HepG2 (cell line): ENCODE results near the gene PTTG1. TPM values are rescaled to one million over a fixed set of nuclear protein-coding genes. Genes with fewer than 3 reads are reported as not detected.

ENCODE experiments used
- FOXC1 ChIP-seq: sonication (generic); formaldehyde crosslinking; IDR thresholded peaks from 2 replicates; pipeline ENCODE4 v1.8.0; 2022; ENCODE audit warnings: mild to moderate bottlenecking, missing genetic modification reagents, borderline replicate concordance
- FOXO1 ChIP-seq: sonication (generic); formaldehyde crosslinking; IDR thresholded peaks from 2 replicates; pipeline ENCODE4 v1.4.0; 2020; ENCODE audit warnings: missing genetic modification reagents
- HNRNPUL1 ChIP-seq: fragments of 200-400 bp; formaldehyde crosslinking; IDR thresholded peaks from 2 replicates; pipeline ENCODE4 v1.6.1; 2017; ENCODE audit warnings: low read depth, mild to moderate bottlenecking, low read length, moderate library complexity
- PAF1 ChIP-seq: IDR thresholded peaks from 2 replicates; pipeline ENCODE4 v1.6.1; 2016; ENCODE audit warnings: missing genetic modification reagents, missing compliant biosample characterization
- SRSF4 ChIP-seq: fragments of 200-400 bp; formaldehyde crosslinking; IDR thresholded peaks from one replicate; pipeline ENCODE4 v1.6.1; 2018; ENCODE audit warnings: mild to moderate bottlenecking, low read depth, low read length, moderate library complexity; ENCODE audit not compliant: poor library complexity, severe bottlenecking
- ZBTB38 ChIP-seq: sonication (generic); formaldehyde crosslinking; IDR thresholded peaks from 2 replicates; pipeline ENCODE4 v1.5.1; 2020; ENCODE audit warnings: mild to moderate bottlenecking, missing genetic modification reagents
- ZNF180 ChIP-seq: sonication (generic); formaldehyde crosslinking; IDR thresholded peaks from 2 replicates; pipeline ENCODE4 v1.4.0; 2020; ENCODE audit warnings: low read depth, missing genetic modification reagents, borderline replicate concordance
- ZNF225 ChIP-seq: sonication (generic); formaldehyde crosslinking; IDR thresholded peaks from 2 replicates; pipeline ENCODE4 v1.4.0; 2020; ENCODE audit warnings: mild to moderate bottlenecking, missing genetic modification reagents
- ZNF282 ChIP-seq: fragments of 450-650 bp; IDR thresholded peaks from 2 replicates; pipeline ENCODE4 v1.6.1; 2018; ENCODE audit not compliant: partially characterized antibody
- ZNF562 ChIP-seq: sonication (generic); formaldehyde crosslinking; IDR thresholded peaks from 2 replicates; pipeline ENCODE4 v1.8.0; 2022; ENCODE audit warnings: missing genetic modification reagents, borderline replicate concordance
- ZNF589 ChIP-seq: sonication (generic); formaldehyde crosslinking; conservative IDR thresholded peaks from 2 replicates; pipeline ENCODE4 v1.8.0; 2022; ENCODE audit warnings: mild to moderate bottlenecking, moderate library complexity, missing genetic modification reagents
- ZNF619 ChIP-seq: sonication (generic); formaldehyde crosslinking; IDR thresholded peaks from 2 replicates; pipeline ENCODE4 v1.4.0; 2020; ENCODE audit warnings: mild to moderate bottlenecking, missing genetic modification reagents
- ZNF737 ChIP-seq: sonication (generic); formaldehyde crosslinking; IDR thresholded peaks from 2 replicates; pipeline ENCODE4 v1.5.0; 2020; ENCODE audit warnings: missing genetic modification reagents, mild to moderate bottlenecking, borderline replicate concordance
- polyA plus RNA-seq, 8 experiments: library from polyadenylated mRNA; depleted of rRNA in 3 of 8; stranded (reverse) in 7 of 8; unstranded in 1 of 8; fragments of >200 nt; fragmentation: Illumina TruSeq in 4 of 8; extraction: Trizol in 4 of 8; gene quantifications; 2 replicates each; pipeline versions ENCODE4 v1.2.1 to v1.2.3, GENCODE V29; 2011 to 2016; ENCODE audit warnings: low read depth in 4 of 8, missing spikeins in 1 of 8, mixed read lengths in 1 of 8; ENCODE audit not compliant: insufficient read depth in 1 of 8
- total RNA-seq, 5 experiments: library from RNA; depleted of rRNA; stranded (reverse); fragments of >200 nt; fragmentation: Illumina TruSeq; extraction: Trizol; gene quantifications; 2 replicates each; pipeline ENCODE4 v1.2.3, GENCODE V29; 2016; ENCODE audit warnings: low read depth in 1 of 5
- TF ChIP-seq, protein P1 (sequence below): IDR thresholded peaks from 2 replicates; pipeline ENCODE4 v1.6.1; 2012; ENCODE audit warnings: low read depth, low read length, improper control_type of control experiment
- TF ChIP-seq, protein P2 (sequence below): sonication (generic); formaldehyde crosslinking; IDR thresholded peaks from 2 replicates; pipeline ENCODE4 v1.4.0; 2020; ENCODE audit warnings: missing genetic modification reagents, low read depth, mild to moderate bottlenecking, borderline replicate concordance
- TF ChIP-seq, protein P3 (sequence below): sonication (generic); formaldehyde crosslinking; IDR thresholded peaks from 2 replicates; pipeline ENCODE4 v1.4.0; 2020; ENCODE audit warnings: missing genetic modification reagents, borderline replicate concordance
- TF ChIP-seq, protein P4 (sequence below): sonication (generic); formaldehyde crosslinking; IDR thresholded peaks from 2 replicates; pipeline ENCODE4 v1.5.0; 2020; ENCODE audit warnings: mild to moderate bottlenecking, missing genetic modification reagents
- TF ChIP-seq, protein P5 (sequence below), 2 experiments: sonication (generic) in 1 of 2; formaldehyde crosslinking in 1 of 2; IDR thresholded peaks; 2 replicates each; pipeline versions ENCODE4 v1.4.0 to v1.6.1; 2018 to 2020; ENCODE audit warnings: missing genetic modification reagents in 2 of 2, borderline replicate concordance in 1 of 2, low read depth in 1 of 2, mild to moderate bottlenecking in 1 of 2, missing biosample characterization in 1 of 2

Gene PTTG1
- total and polyA plus RNA-seq, 2 of the 13 experiments (the other 11 are each of a cell fraction or from before 2014, with no cell fraction given) = 102 to 161 TPM

DNA sequence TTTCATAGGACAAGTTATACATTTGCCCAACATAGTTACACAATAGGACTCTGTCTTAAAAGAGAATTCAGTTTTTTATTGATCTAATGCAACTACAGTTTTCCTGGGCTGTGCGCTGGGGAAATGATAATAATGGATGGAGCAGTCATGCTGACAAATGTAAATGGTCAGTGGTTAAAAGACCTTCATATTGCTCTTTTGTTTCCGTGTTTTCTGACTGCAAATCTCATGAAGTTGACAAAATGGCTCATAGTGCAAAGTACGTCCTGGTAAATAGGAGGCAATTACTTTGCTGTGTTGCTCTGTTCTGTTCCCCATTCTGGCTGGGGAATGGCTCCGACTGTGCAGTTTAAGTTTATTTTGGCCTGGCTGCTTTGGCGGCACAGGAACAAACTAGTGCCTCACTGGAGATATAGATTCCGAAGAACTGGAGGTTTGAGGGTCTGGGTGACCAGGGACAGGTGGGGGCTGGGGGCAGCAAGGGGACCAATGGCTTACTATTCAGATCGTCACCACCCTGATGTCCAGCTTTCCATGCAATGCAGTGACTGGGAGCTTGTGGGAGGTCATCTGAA, 54.3 kb downstream of the PTTG1 start (continued):
- TF ChIP-seq PAF1 (CRISPR knock-in tag) (no peak), ZBTB38 (peak; percentile 14; the same call in 1 of the 2 replicates), ZNF180 (CRISPR knock-in tag) (no peak), ZNF737 (CRISPR knock-in tag) (no peak), ZNF589 (CRISPR knock-in tag) (peak; percentile 72; the same call in 1 of the 2 replicates), HNRNPUL1 (no peak), ZNF562 (CRISPR knock-in tag) (no peak), ZNF619 (CRISPR knock-in tag) (no peak), FOXC1 (no peak), FOXO1 (CRISPR knock-in tag) (peak; percentile 98), ZNF225 (CRISPR knock-in tag) (no peak), SRSF4 (no peak), ZNF282 (no peak)
- TF ChIP-seq, protein P1, sequence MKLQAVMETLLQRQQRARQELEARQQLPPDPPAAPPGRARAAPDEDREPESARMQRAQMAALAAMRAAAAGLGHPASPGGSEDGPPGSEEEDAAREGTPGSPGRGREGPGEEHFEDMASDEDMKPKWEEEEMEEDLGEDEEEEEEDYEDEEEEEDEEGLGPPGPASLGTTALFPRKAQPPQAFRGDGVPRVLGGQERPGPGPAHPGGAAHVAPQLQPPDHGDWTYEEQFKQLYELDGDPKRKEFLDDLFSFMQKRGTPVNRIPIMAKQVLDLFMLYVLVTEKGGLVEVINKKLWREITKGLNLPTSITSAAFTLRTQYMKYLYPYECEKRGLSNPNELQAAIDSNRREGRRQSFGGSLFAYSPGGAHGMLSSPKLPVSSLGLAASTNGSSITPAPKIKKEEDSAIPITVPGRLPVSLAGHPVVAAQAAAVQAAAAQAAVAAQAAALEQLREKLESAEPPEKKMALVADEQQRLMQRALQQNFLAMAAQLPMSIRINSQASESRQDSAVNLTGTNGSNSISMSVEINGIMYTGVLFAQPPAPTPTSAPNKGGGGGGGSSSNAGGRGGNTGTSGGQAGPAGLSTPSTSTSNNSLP = peak; percentile 95
- TF ChIP-seq, protein P2, sequence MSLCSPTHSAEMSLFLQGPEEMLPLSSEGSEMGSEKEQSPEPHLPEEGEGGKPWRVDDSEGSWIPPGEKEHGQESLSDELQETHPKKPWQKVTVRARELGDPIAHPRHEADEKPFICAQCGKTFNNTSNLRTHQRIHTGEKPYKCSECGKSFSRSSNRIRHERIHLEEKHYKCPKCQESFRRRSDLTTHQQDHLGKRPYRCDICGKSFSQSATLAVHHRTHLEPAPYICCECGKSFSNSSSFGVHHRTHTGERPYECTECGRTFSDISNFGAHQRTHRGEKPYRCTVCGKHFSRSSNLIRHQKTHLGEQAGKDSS = no peak
- TF ChIP-seq, protein P3, sequence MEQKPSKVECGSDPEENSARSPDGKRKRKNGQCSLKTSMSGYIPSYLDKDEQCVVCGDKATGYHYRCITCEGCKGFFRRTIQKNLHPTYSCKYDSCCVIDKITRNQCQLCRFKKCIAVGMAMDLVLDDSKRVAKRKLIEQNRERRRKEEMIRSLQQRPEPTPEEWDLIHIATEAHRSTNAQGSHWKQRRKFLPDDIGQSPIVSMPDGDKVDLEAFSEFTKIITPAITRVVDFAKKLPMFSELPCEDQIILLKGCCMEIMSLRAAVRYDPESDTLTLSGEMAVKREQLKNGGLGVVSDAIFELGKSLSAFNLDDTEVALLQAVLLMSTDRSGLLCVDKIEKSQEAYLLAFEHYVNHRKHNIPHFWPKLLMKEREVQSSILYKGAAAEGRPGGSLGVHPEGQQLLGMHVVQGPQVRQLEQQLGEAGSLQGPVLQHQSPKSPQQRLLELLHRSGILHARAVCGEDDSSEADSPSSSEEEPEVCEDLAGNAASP (CRISPR knock-in tag) = no peak; the same call in none of the 2 replicates
- TF ChIP-seq, protein P4, sequence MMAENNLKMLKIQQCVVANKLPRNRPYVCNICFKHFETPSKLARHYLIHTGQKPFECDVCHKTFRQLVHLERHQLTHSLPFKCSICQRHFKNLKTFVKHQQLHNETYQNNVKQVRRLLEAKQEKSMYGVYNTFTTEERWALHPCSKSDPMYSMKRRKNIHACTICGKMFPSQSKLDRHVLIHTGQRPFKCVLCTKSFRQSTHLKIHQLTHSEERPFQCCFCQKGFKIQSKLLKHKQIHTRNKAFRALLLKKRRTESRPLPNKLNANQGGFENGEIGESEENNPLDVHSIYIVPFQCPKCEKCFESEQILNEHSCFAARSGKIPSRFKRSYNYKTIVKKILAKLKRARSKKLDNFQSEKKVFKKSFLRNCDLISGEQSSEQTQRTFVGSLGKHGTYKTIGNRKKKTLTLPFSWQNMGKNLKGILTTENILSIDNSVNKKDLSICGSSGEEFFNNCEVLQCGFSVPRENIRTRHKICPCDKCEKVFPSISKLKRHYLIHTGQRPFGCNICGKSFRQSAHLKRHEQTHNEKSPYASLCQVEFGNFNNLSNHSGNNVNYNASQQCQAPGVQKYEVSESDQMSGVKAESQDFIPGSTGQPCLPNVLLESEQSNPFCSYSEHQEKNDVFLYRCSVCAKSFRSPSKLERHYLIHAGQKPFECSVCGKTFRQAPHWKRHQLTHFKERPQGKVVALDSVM = 0 out of 2 replicates have a peak, but pooled peaks have one; percentile 29
- TF ChIP-seq, protein P5, sequence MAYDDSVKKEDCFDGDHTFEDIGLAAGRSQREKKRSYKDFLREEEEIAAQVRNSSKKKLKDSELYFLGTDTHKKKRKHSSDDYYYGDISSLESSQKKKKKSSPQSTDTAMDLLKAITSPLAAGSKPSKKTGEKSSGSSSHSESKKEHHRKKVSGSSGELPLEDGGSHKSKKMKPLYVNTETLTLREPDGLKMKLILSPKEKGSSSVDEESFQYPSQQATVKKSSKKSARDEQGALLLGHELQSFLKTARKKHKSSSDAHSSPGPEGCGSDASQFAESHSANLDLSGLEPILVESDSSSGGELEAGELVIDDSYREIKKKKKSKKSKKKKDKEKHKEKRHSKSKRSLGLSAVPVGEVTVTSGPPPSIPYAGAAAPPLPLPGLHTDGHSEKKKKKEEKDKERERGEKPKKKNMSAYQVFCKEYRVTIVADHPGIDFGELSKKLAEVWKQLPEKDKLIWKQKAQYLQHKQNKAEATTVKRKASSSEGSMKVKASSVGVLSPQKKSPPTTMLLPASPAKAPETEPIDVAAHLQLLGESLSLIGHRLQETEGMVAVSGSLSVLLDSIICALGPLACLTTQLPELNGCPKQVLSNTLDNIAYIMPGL (CRISPR knock-in tag; IDR thresholded peaks at IDR 0.05; ENCODE audit: borderline replicate concordance in 1 of 2, low read depth in 1 of 2) = no peak; a peak in 1 of 4 replicates
